Gastroesophageal sphincter (tissue), 4 donors: ENCODE measurements around the gene TMEM151A. TPM values are rescaled to one million over a fixed set of nuclear protein-coding genes. Genes with fewer than 3 reads are reported as not detected.

ENCODE experiments used
- ATAC-seq: fragments of 150-250 bp; one replicate; pipeline ENCODE4 v1.9.1; 2016; ENCODE audit warnings: mild to moderate bottlenecking, moderate library complexity
- H3K27ac ChIP-seq, 4 donors: fragments of 200-600 bp; sonication (generic) in 3 of 4; 1 replicate in 3 of 4; 2 replicates in 1 of 4; pipeline ENCODE4 v1.5.1; 2016 to 2019
- H3K27me3 ChIP-seq: fragments of 200-600 bp; sonication (generic); one replicate; pipeline ENCODE4 v1.5.1; 2019
- H3K36me3 ChIP-seq, 2 donors: fragments of 200-600 bp; sonication (generic); one replicate each; pipeline ENCODE4 v1.5.1; 2019; ENCODE audit warnings: control low read depth in 1 of 2
- H3K4me1 ChIP-seq, 3 donors: fragments of 200-600 bp; sonication (generic); 1 replicate in 2 of 3; 2 replicates in 1 of 3; pipeline ENCODE4 v1.5.1; 2016 to 2019; ENCODE audit warnings: control low read depth in 2 of 3
- H3K4me3 ChIP-seq, 2 donors: fragments of 200-600 bp; sonication (generic); one replicate each; pipeline ENCODE4 v1.5.1; 2019; ENCODE audit warnings: mild to moderate bottlenecking in 1 of 2, moderate library complexity in 1 of 2
- H3K9me3 ChIP-seq, 3 donors: fragments of 200-600 bp; sonication (generic); one replicate each; pipeline ENCODE4 v1.5.1; 2017 to 2019; ENCODE audit warnings: control low read depth in 2 of 3
- CTCF ChIP-seq, 4 experiments: fragments of 200-600 bp in 2 of 4; fragments of 450-650 bp in 2 of 4; sonication (generic) in 1 of 4; IDR thresholded peaks; one replicate each; pipeline ENCODE4 v1.5.1; 2017 to 2019; ENCODE audit warnings: antibody characterized with exemption in 4 of 4, mild to moderate bottlenecking in 2 of 4, moderate library complexity in 2 of 4
- EP300 ChIP-seq: sonication (generic); formaldehyde crosslinking; IDR thresholded peaks from one replicate; pipeline ENCODE4 v1.6.1; 2017; ENCODE audit warnings: antibody characterized with exemption, mild to moderate bottlenecking
- POLR2A ChIP-seq, 2 donors: fragments of 450-650 bp; IDR thresholded peaks; one replicate each; pipeline ENCODE4 v1.6.1; 2017; ENCODE audit warnings: antibody characterized with exemption in 2 of 2, mild to moderate bottlenecking in 2 of 2, moderate library complexity in 1 of 2
- POLR2AphosphoS5 ChIP-seq: sonication (generic); formaldehyde crosslinking; IDR thresholded peaks from one replicate; pipeline ENCODE4 v1.6.1; 2017; ENCODE audit warnings: antibody characterized with exemption
- WGBS, 2 donors: methylation state at CpG; one replicate each; pipeline ENCODE4 v1.1.5; 2018; ENCODE audit warnings: low coverage in 1 of 2; 5-methylcytosine and 5-hydroxymethylcytosine counted together
- total RNA-seq, 4 donors: library from RNA; depleted of rRNA; stranded (reverse); fragments of >200 nt; gene quantifications; one replicate each; pipeline ENCODE4 v1.1.0, GENCODE V29; 2016

TMEM151A gene
- total RNA-seq, 4 donors from 2014 or later, result 0.66 TPM; not detected in 3

GRCh38 chr11:66339162-66339675 is 47.5 kb downstream of the TMEM151A start:
- Histone ChIP-seq H3K36me3 (peaks cover 0 to 63% of the 10 kb centered on the region in 2 donors), H3K27ac (no peak overlapping the region), H3K4me3 (no peak overlapping the region), H3K4me1 (peaks cover 0 to 47% (median 31%) of the 10 kb centered on the region in 3 donors), H3K9me3 (no peaks in the 10 kb centered on the region), H3K27me3 (no peaks in the 10 kb centered on the region)
- WGBS, 2 donors, result 68 to 69% methylated on average over 3 to 6 of the region's 6 CpGs
- ATAC-seq, result no peak
- no peak for TF ChIP-seq CTCF (IDR thresholded peaks at IDR 0.05)
- TF ChIP-seq POLR2AphosphoS5, result no peak

- Histone ChIP-seq H3K27ac (no peak overlapping the region), H3K4me1 (peaks cover 0 to 46% (median 28%) of the 10 kb centered on the region in 3 donors), H3K27me3 (no peaks in the 10 kb centered on the region), H3K4me3 (no peak overlapping the region), H3K9me3 (no peaks in the 10 kb centered on the region), H3K36me3 (peaks cover 0 to 58% of the 10 kb centered on the region in 2 donors)
- TF ChIP-seq POLR2A (IDR thresholded peaks at IDR 0.05), result no peak
- TF ChIP-seq EP300, result no peak
- TF ChIP-seq POLR2AphosphoS5, result no peak
- WGBS, 2 donors, result 27 to 69% methylated on average over 3 to 5 of the region's 14 CpGs
- ATAC-seq, result no peak
Measured at GRCh38 chr11:66339686-66340483, 48.2 kb downstream of the TMEM151A start.

- ATAC-seq, result no peak
- Histone ChIP-seq H3K4me1 (peaks cover 0 to 45% (median 27%) of the 10 kb centered on the region in 3 donors), H3K4me3 (no peak overlapping the region), H3K9me3 (no peaks in the 10 kb centered on the region), H3K27ac (no peak overlapping the region), H3K36me3 (peaks cover 0 to 58% of the 10 kb centered on the region in 2 donors), H3K27me3 (no peaks in the 10 kb centered on the region)
- TF ChIP-seq EP300 (no peak), POLR2A (IDR thresholded peaks at IDR 0.05) (no peak), POLR2AphosphoS5 (no peak)
- WGBS, 2 donors, result 79 to 100% methylated on average over 5 to 7 of the region's 28 CpGs
Measured at GRCh38 chr11:66340596-66341501, 49.2 kb downstream of the TMEM151A start.

GRCh38 chr11:66341502-66342126 is 49.9 kb downstream of the TMEM151A start:
- Histone ChIP-seq H3K27me3 (no peaks in the 10 kb centered on the region), H3K4me3 (no peak overlapping the region), H3K9me3 (no peaks in the 10 kb centered on the region), H3K36me3 (peaks cover 0 to 58% of the 10 kb centered on the region in 2 donors), H3K27ac (no peak overlapping the region), H3K4me1 (peaks cover 0 to 45% (median 31%) of the 10 kb centered on the region in 3 donors)
- no peak for ATAC-seq
- TF ChIP-seq EP300, result no peak
- no peak for TF ChIP-seq CTCF (IDR thresholded peaks at IDR 0.05)
- TF ChIP-seq POLR2A (IDR thresholded peaks at IDR 0.05), result no peak
- no peak for TF ChIP-seq POLR2AphosphoS5
- WGBS, 2 donors, result 75 to 91% methylated on average over 2 to 8 of the region's 21 CpGs

GRCh38 chr11:66343176-66343575 is 51.5 kb downstream of the TMEM151A start:
- Histone ChIP-seq H3K27ac (no peak overlapping the region), H3K4me3 (no peak overlapping the region), H3K27me3 (no peaks in the 10 kb centered on the region), H3K36me3 (peaks cover 0 to 43% of the 10 kb centered on the region in 2 donors), H3K9me3 (no peaks in the 10 kb centered on the region), H3K4me1 (peaks cover 0 to 45% (median 28%) of the 10 kb centered on the region in 3 donors)
- TF ChIP-seq POLR2AphosphoS5, result no peak
- TF ChIP-seq CTCF (IDR thresholded peaks at IDR 0.05), result no peak
- TF ChIP-seq POLR2A (IDR thresholded peaks at IDR 0.05), result no peak
- WGBS, 2 donors, result 83 to 100% methylated on average over 1 to 7 of the region's 8 CpGs
- no peak for ATAC-seq
